HFFc6 (cell line): ENCODE results near the gene CCDC179. TPM values are rescaled to one million over a fixed set of nuclear protein-coding genes. Genes with fewer than 3 reads are reported as not detected.

Experiments used
- DNase-seq: peaks from one replicate; pipeline ENCODE4 v3.0.0-alpha.2; 2018
- H3K27ac Mint-ChIP-seq: 2 replicates; pipeline ENCODE4 v1.8.0; 2020; ENCODE audit warnings: mild to moderate bottlenecking, mixed read lengths
- H3K27me3 Mint-ChIP-seq: 2 replicates; pipeline ENCODE4 v1.8.0; 2021; ENCODE audit warnings: mild to moderate bottlenecking, moderate library complexity, mixed read lengths; ENCODE audit not compliant: insufficient read depth
- H3K36me3 Mint-ChIP-seq: 2 replicates; pipeline ENCODE4 v1.8.0; 2021; ENCODE audit warnings: low read depth, mixed read lengths
- H3K4me1 Mint-ChIP-seq: 2 replicates; pipeline ENCODE4 v1.8.0; 2020; ENCODE audit warnings: low read depth, mixed read lengths
- H3K4me3 Mint-ChIP-seq: 2 replicates; pipeline ENCODE4 v1.8.0; 2020; ENCODE audit warnings: mild to moderate bottlenecking, moderate library complexity, mixed read lengths
- H3K9me3 Mint-ChIP-seq: 2 replicates; pipeline ENCODE4 v1.8.0; 2020; ENCODE audit warnings: mild to moderate bottlenecking, mixed read lengths
- CTCF ChIP-seq: fragments of 200-600 bp; sonication (generic); IDR thresholded peaks from 2 replicates; pipeline ENCODE4 v1.5.0; 2021; ENCODE audit warnings: antibody characterized with exemption, mild to moderate bottlenecking
- long read RNA-seq: library from polyadenylated mRNA; unstranded; transcript quantifications from one replicate; pipeline ENCODE4 v2.0.0, GENCODE V29; 2019
- total RNA-seq, 6 experiments: library from RNA; stranded (reverse); fragmentation: NEBNext Ultra II Directional; extraction: Animal tissue kit (Norgen Biotek cat#: 25700); gene quantifications; 2 replicates in 1 of 6; 3 replicates in 5 of 6; pipeline ENCODE4 v1.2.3, GENCODE V29; 2021

Gene CCDC179
- not detected for total RNA-seq
- long read RNA-seq, result 0 reads

GRCh38 chr11:22860241-22860640 is at the start of gene CCDC179:
CCDC179 (minus strand) TSS chr11:22860474; CDS start chr11:22860421, 53 bp downstream.
- Mint-ChIP-seq H3K4me1 (no peaks in the 10 kb centered on the region), H3K27me3 (peaks cover 3% of the 10 kb centered on the region), H3K27ac (no peak within 1 kb of the TSS), H3K4me3 (no peak within 1 kb of the TSS), H3K9me3 (0 out of 2 replicates have a peak, but pooled peaks cover 4% of the 10 kb centered on the region), H3K36me3 (no peaks in the 10 kb centered on the region)
- no peak for TF ChIP-seq CTCF
- DNase-seq, result no peak

- Mint-ChIP-seq H3K36me3 (no peaks in the 10 kb centered on the region), H3K4me1 (no peaks in the 10 kb centered on the region), H3K27ac (no peak overlapping the region)
Observed at GRCh38 chr11:22903782-22904181, 43.5 kb upstream of the CCDC179 start.

GRCh38 chr11:22901603-22902002 is 41.3 kb upstream of the CCDC179 start:
- TF ChIP-seq CTCF, result no peak
- H3K4me1 Mint-ChIP-seq, result no peaks in the 10 kb centered on the region
- no peaks in the 10 kb centered on the region for H3K36me3 Mint-ChIP-seq
- no peak overlapping the region for H3K4me3 Mint-ChIP-seq
- no peak for DNase-seq
- H3K27me3 Mint-ChIP-seq, result no peaks in the 10 kb centered on the region
- no peak overlapping the region for H3K27ac Mint-ChIP-seq
- H3K9me3 Mint-ChIP-seq, result peaks cover 1% of the 10 kb centered on the region; the same call in 1 of the 2 replicates

More at GRCh38 chr11:22903782-22904181, 43.5 kb upstream of the CCDC179 start:
- DNase-seq, result no peak
- TF ChIP-seq CTCF, result no peak
- peaks cover 2% of the 10 kb centered on the region for H3K27me3 Mint-ChIP-seq
- no peak overlapping the region for H3K4me3 Mint-ChIP-seq
- peaks cover 7% of the 10 kb centered on the region; the same call in 1 of the 2 replicates for H3K9me3 Mint-ChIP-seq

- no peaks in the 10 kb centered on the region for H3K4me1 Mint-ChIP-seq
- no peak overlapping the region for H3K4me3 Mint-ChIP-seq
- no peaks in the 10 kb centered on the region for H3K27me3 Mint-ChIP-seq
- H3K9me3 Mint-ChIP-seq, result peaks cover 3% of the 10 kb centered on the region; the same call in 1 of the 2 replicates
- TF ChIP-seq CTCF, result no peak
- DNase-seq, result no peak
- no peak overlapping the region for H3K27ac Mint-ChIP-seq
- H3K36me3 Mint-ChIP-seq, result no peaks in the 10 kb centered on the region
Observed at GRCh38 chr11:22900764-22901486, 40.7 kb upstream of the CCDC179 start.

GRCh38 chr11:22898036-22898435 is 37.8 kb upstream of the CCDC179 start:
- DNase-seq, result no peak
- peaks cover 4% of the 10 kb centered on the region; the same call in 1 of the 2 replicates for H3K9me3 Mint-ChIP-seq
- H3K4me3 Mint-ChIP-seq, result no peak overlapping the region
- H3K27me3 Mint-ChIP-seq, result no peaks in the 10 kb centered on the region; the same call in 1 of the 2 replicates
- H3K27ac Mint-ChIP-seq, result no peak overlapping the region
- H3K4me1 Mint-ChIP-seq, result no peaks in the 10 kb centered on the region
- TF ChIP-seq CTCF, result no peak
- H3K36me3 Mint-ChIP-seq, result no peaks in the 10 kb centered on the region
